ENCODE results near the gene SLFN5.

GRCh38 chr17:35235289-35235688 is 7.6 kb upstream of the SLFN5 start:
- TF ChIP-seq EZH2 (IDR thresholded peaks at IDR 0.05; ENCODE audit: borderline replicate concordance, low read depth, low read length, severe bottlenecking): no peak
- no peak for TF ChIP-seq CTCF (IDR thresholded peaks at IDR 0.05; ENCODE audit: borderline replicate concordance, extremely low read depth, low read length, poor library complexity, severe bottlenecking)

Data from DND-41 (cell line).